ENCODE results near the gene DUSP8.

GRCh38 chr11:1515082-1516060, 56.7 kb downstream of the DUSP8 start:
- TF ChIP-seq CTCF (conservative IDR thresholded peaks at IDR 0.05) (peak; percentile 98), ZFX (IDR thresholded peaks at IDR 0.05) (no peak)

Measured in C4-2B (cell line).